Hepatocyte (in vitro differentiated cells): Measurements from ENCODE around the gene HRG.

Experiments used
- CTCF ChIP-seq: fragments of 200-600 bp; sonication (generic); IDR thresholded peaks from 2 replicates; pipeline ENCODE4 v1.5.1; 2016; ENCODE audit warnings: antibody characterized with exemption, mild to moderate bottlenecking; ENCODE audit not compliant: poor library complexity
- EZH2phosphoT487 ChIP-seq: fragments of 200-600 bp; sonication (generic); IDR thresholded peaks from one replicate; pipeline ENCODE4 v1.6.1; 2018; ENCODE audit warnings: antibody characterized with exemption, mild to moderate bottlenecking, low read depth, moderate library complexity; ENCODE audit not compliant: unreplicated experiment, severe bottlenecking

DNA sequence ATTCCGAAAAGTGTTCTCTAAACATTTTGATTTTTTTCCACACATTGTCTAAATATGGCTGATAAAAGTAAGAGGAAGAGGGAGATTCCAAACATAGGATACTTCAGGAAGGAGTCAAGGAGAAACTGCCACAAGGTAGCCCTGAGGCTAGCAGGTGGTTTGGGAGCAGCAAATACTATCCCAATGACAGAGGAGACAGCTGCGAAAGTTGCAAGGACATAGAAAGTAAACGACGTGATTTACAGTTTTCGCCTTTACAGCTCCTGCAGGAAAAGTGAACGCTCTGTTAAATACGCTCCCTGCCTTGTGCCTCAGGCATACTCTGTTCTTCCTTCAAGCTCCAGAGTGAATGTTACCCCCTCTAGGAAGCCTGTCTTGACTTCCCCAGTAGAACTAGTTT lies 29.3 kb upstream of the HRG start:
- no peak for TF ChIP-seq CTCF
- no peak for TF ChIP-seq EZH2phosphoT487
